T-helper 1 cell treated with Interleukin-12 subunit alpha and Interleukin-12 subunit beta and Interleukin-4 antibody, amounts not matched to agents 30 μg/mL and 1 μg/mL, for 36 hours (primary cell): ENCODE results near the gene ACSL6.

Source experiments
- H3K27ac Mint-ChIP-seq: one replicate; pipeline ENCODE4 v1.8.0; 2021; ENCODE audit warnings: mild to moderate bottlenecking, mixed read lengths
- H3K27me3 Mint-ChIP-seq: one replicate; pipeline ENCODE4 v1.8.0; 2021; ENCODE audit warnings: low read depth, mixed read lengths
- H3K36me3 Mint-ChIP-seq: one replicate; pipeline ENCODE4 v1.8.0; 2021; ENCODE audit warnings: low read depth, mixed read lengths
- H3K4me1 Mint-ChIP-seq: one replicate; pipeline ENCODE4 v1.8.0; 2021; ENCODE audit warnings: low read depth, mixed read lengths
- H3K4me3 Mint-ChIP-seq: one replicate; pipeline ENCODE4 v1.8.0; 2021; ENCODE audit warnings: mild to moderate bottlenecking, moderate library complexity, mixed read lengths
- H3K9me3 Mint-ChIP-seq: one replicate; pipeline ENCODE4 v1.8.0; 2021; ENCODE audit warnings: mixed read lengths

ACSL6 gene

GRCh38 chr5:131991593-131992324, 19.7 kb downstream of the ACSL6 start:
- no peaks in the 10 kb centered on the region for H3K9me3 Mint-ChIP-seq
- peaks cover 12% of the 10 kb centered on the region for H3K27me3 Mint-ChIP-seq
- no peaks in the 10 kb centered on the region for H3K36me3 Mint-ChIP-seq
- H3K4me3 Mint-ChIP-seq, result no peak overlapping the region
- no peak overlapping the region for H3K27ac Mint-ChIP-seq
- H3K4me1 Mint-ChIP-seq, result peaks cover 2% of the 10 kb centered on the region

GRCh38 chr5:131990716-131991115, 20.7 kb downstream of the ACSL6 start:
- Mint-ChIP-seq H3K27ac (no peak overlapping the region), H3K27me3 (peaks cover 12% of the 10 kb centered on the region), H3K36me3 (no peaks in the 10 kb centered on the region), H3K4me3 (no peak overlapping the region), H3K4me1 (no peaks in the 10 kb centered on the region), H3K9me3 (no peaks in the 10 kb centered on the region)

- Mint-ChIP-seq H3K36me3 (no peaks in the 10 kb centered on the region), H3K27ac (no peak overlapping the region), H3K4me1 (no peaks in the 10 kb centered on the region), H3K9me3 (no peaks in the 10 kb centered on the region), H3K27me3 (peaks cover 12% of the 10 kb centered on the region), H3K4me3 (no peak overlapping the region)
Measured at GRCh38 chr5:131988601-131989000, 22.9 kb downstream of the ACSL6 start.

GRCh38 chr5:131987251-131987650, 24.2 kb downstream of the ACSL6 start:
- Mint-ChIP-seq H3K27ac (no peak overlapping the region), H3K27me3 (peaks cover 4% of the 10 kb centered on the region), H3K4me3 (no peak overlapping the region), H3K36me3 (no peaks in the 10 kb centered on the region), H3K4me1 (peaks cover 4% of the 10 kb centered on the region), H3K9me3 (no peaks in the 10 kb centered on the region)

GRCh38 chr5:131986161-131986912, 25.1 kb downstream of the ACSL6 start:
- H3K4me3 Mint-ChIP-seq, result no peak overlapping the region
- no peaks in the 10 kb centered on the region for H3K36me3 Mint-ChIP-seq
- H3K9me3 Mint-ChIP-seq, result no peaks in the 10 kb centered on the region
- H3K27ac Mint-ChIP-seq, result no peak overlapping the region
- peaks cover 4% of the 10 kb centered on the region for H3K27me3 Mint-ChIP-seq
- H3K4me1 Mint-ChIP-seq, result peaks cover 4% of the 10 kb centered on the region

DNA sequence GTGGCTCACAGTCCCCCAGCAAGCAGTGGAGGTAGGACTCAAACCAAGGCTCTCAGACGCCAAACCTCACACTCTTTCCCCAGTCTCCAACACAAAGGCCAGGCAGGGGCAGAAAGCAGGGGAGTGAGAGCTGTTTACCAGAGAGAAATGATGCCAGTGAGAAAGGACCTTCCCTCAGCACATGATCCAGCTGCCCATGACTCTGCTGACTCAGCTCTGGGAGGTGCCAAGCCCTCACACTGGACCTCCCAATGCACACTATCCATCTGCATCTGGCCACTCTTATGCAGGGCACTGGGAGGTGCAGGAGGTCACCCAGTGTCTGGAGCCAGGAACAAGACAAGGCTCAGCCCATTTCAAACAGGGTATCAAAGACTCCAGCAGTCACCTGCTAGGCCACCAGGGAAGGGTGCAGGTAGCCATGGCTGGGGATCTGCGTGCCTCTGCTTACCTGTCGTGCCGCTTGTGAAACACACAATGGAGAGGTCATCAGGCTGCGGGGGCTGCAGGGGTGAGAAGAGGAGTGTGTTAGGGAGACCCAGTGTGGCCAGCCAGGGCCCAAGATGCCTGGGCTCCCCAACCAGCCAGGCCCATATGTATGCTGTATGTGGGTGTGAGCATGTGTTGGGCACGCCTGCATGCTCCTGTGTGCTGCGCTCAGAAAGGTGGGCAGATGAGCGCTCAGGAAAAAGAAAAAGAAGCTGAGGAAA, 26.3 kb downstream of the ACSL6 start:
- peaks cover 4% of the 10 kb centered on the region for H3K4me1 Mint-ChIP-seq
- H3K36me3 Mint-ChIP-seq, result no peaks in the 10 kb centered on the region
- H3K9me3 Mint-ChIP-seq, result no peaks in the 10 kb centered on the region

GRCh38 chr5:131983244-131983771, 28.1 kb downstream of the ACSL6 start:
- Mint-ChIP-seq H3K27ac (no peak overlapping the region), H3K9me3 (no peaks in the 10 kb centered on the region), H3K27me3 (peaks cover 18% of the 10 kb centered on the region), H3K36me3 (no peaks in the 10 kb centered on the region), H3K4me3 (no peak overlapping the region), H3K4me1 (peaks cover 4% of the 10 kb centered on the region)

More for the DNA sequence above, 26.3 kb downstream of the ACSL6 start:
- Mint-ChIP-seq H3K4me3 (no peak overlapping the region), H3K27me3 (peaks cover 13% of the 10 kb centered on the region), H3K27ac (no peak overlapping the region)

GRCh38 chr5:131981516-131981915, 29.9 kb downstream of the ACSL6 start:
- Mint-ChIP-seq H3K27me3 (peaks cover 25% of the 10 kb centered on the region), H3K9me3 (no peaks in the 10 kb centered on the region), H3K36me3 (peaks cover 3% of the 10 kb centered on the region), H3K27ac (peak overlapping the region; percentile 22), H3K4me3 (no peak overlapping the region), H3K4me1 (peaks cover 10% of the 10 kb centered on the region)

DNA sequence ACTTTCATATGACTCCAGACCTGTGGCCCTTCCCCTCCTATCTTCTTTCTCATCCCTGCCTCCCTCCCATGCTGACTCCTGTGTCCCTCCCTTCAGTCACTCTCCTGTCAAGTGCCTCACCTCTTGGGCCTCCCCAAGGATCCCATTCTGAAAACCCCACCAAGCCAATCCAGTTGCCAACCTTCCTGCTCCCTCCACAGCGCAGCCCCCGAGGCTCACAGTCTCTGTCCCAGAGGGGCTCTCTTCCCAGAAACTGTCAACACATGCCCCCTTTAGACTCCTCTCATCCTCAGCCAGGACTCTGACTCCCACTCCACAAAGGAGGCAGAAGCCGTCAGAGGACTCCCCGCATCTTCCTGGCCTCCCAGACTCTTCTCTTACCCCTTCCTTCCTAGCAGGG, 30.8 kb downstream of the ACSL6 start:
- H3K9me3 Mint-ChIP-seq, result no peaks in the 10 kb centered on the region
- H3K36me3 Mint-ChIP-seq, result peaks cover 3% of the 10 kb centered on the region
- H3K27me3 Mint-ChIP-seq, result peaks cover 25% of the 10 kb centered on the region
- H3K4me3 Mint-ChIP-seq, result no peak overlapping the region
- H3K4me1 Mint-ChIP-seq, result peaks cover 14% of the 10 kb centered on the region
- H3K27ac Mint-ChIP-seq, result no peak overlapping the region

- H3K9me3 Mint-ChIP-seq, result no peaks in the 10 kb centered on the region
- no peak overlapping the region for H3K27ac Mint-ChIP-seq
- peaks cover 25% of the 10 kb centered on the region for H3K27me3 Mint-ChIP-seq
- H3K36me3 Mint-ChIP-seq, result peaks cover 3% of the 10 kb centered on the region
- no peak overlapping the region for H3K4me3 Mint-ChIP-seq
- peaks cover 21% of the 10 kb centered on the region for H3K4me1 Mint-ChIP-seq
Measured at GRCh38 chr5:131979816-131980215, 31.6 kb downstream of the ACSL6 start.

DNA sequence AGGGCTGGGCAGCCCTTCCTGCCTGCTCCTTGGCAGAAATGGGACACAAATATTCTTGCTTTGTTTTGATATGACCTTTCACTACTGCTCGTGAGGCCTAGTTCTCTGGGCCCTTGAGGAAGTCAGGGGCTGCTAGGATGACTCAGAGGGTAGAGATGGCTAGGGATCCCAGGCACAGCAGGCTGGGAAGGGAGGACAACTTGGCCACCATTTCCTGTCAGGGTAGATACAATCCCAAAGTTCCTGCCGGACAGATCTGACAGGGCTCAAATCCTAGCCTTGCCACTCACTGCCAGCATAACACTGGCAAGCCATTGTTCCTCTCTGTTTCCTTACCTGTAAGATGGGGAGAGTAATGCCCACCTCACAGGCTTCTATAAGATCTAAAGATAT, 34.2 kb downstream of the ACSL6 start:
- Mint-ChIP-seq H3K27me3 (peaks cover 25% of the 10 kb centered on the region), H3K4me3 (no peak overlapping the region), H3K36me3 (peaks cover 8% of the 10 kb centered on the region), H3K9me3 (no peaks in the 10 kb centered on the region), H3K27ac (no peak overlapping the region), H3K4me1 (peaks cover 29% of the 10 kb centered on the region)

DNA sequence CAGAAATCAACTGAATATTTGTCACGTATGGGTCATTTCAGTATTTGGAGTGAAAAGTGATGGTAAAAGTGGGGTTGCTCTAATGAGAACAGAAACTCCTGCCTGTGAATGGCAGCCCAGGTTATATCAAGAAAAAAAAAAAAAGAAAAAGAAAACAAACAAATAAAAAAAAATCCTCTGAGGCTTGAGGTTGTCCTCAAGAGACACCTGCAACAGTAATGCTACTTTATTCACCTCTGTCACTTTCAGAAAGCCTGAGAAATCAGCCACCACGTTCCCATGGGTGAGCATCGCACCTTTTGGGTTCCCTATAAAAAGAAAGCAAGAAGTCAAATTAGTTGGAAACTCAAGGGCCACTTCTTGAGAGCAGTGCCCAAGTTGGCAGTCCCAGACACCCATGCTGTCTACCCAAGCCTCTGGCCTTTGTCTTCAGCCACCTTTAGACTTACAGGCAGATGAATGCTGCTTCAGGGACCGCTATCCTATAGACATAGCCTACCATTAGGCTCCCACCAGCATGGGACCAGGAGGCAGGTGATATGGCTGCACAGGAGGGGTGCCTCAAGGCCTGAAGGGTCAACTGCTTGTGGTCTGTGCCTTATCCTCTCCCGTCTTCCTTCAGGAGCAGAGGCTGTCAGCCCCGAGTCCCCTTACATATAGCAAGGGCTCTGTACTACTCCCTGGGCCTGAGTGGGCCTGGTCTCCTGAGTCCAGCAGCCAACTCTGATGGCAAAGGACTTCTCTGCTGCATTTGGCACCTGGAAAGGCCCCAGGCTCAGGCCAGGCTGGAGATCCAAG, 34.8 kb downstream of the ACSL6 start:
- Mint-ChIP-seq H3K27me3 (peaks cover 24% of the 10 kb centered on the region), H3K9me3 (no peaks in the 10 kb centered on the region), H3K36me3 (peaks cover 11% of the 10 kb centered on the region), H3K4me1 (peaks cover 29% of the 10 kb centered on the region), H3K27ac (no peak overlapping the region), H3K4me3 (no peak overlapping the region)

DNA sequence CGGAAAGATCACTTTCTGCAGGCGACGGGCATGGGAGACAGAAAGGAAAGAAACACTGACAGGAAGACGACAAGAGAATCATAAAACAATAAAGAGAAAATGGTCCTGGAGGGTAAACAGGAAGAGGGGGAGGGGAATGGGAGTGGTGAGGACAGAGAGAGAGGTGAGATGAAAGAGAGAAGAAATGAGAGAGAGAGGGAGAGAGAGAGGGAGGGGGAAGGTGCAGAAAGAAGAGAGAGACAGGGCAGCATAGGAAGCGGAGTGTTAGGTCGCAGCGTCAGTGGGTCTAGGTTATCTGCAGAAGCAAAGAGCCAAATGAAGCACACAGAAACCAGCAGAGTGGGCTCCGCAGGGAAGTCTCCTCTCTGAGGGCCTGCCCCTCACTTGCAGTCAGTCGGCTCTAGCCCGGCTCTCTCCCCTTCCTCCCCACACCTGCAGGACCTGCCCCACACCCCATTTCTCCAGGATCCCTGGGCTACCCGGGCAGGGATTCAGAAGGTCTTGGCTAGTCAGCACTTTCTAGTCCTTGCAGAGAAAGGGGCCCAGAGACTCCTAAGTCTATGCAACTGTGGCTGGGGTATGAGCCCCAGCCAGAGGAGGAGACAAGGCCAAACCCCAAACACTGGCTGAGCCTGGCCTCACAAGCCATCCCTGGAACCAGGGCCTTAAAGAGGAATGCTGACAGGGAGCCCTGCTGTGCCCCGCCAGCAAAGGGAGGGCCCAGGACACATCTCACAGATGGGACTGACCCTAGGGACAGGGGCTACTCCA, 36.3 kb downstream of the ACSL6 start:
- peaks cover 12% of the 10 kb centered on the region for H3K27me3 Mint-ChIP-seq
- H3K27ac Mint-ChIP-seq, result peak overlapping the region; percentile 97
- H3K4me1 Mint-ChIP-seq, result peaks cover 29% of the 10 kb centered on the region
- H3K36me3 Mint-ChIP-seq, result peaks cover 13% of the 10 kb centered on the region
- no peaks in the 10 kb centered on the region for H3K9me3 Mint-ChIP-seq
- H3K4me3 Mint-ChIP-seq, result peak overlapping the region; percentile 89
